ENCODE results near the gene ZNF136. TPM values are rescaled to one million over a fixed set of nuclear protein-coding genes. Genes with fewer than 3 reads are reported as not detected.

The ZNF136 gene
- total and polyA plus RNA-seq, 2 experiments from 2014 or later, result 5.3 to 10.0 TPM

DNA sequence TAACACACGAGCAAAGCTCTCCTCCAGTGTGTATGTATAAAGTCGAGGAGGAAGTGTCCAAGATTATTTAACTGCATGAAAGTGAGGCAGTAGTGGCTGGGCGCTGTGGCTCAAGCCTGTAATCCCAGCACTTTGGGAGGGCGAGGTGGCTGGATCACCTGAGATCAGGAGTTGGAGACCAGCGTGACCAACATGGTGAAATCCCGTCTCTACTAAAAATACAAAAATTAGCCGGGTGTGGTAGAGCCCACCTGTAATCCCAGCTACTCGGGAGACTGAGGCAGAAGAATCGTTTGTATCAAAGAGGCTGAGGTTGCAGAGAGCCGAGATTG lies 21.5 kb upstream of the ZNF136 start:
- Histone ChIP-seq H3K36me3 (replicated peaks; ENCODE audit: insufficient read depth, low read depth) (no peaks in the 10 kb centered on the region), H3K27me3 (no peaks in the 10 kb centered on the region), H2AFZ (no peak overlapping the region), H3K4me1 (ENCODE audit: insufficient read depth) (peaks cover 5% of the 10 kb centered on the region), H3K4me3 (no peak overlapping the region), H3K27ac (no peak overlapping the region), H4K20me1 (ENCODE audit: insufficient read depth, poor library complexity, severe bottlenecking) (no peaks in the 10 kb centered on the region), H3K4me2 (no peak overlapping the region), H3K9me2 (replicated peaks; ENCODE audit: insufficient read depth) (no peaks in the 10 kb centered on the region), H3K9me3 (ENCODE audit: low read depth) (peaks cover 4% of the 10 kb centered on the region), H3K79me2 (peaks cover 32% of the 10 kb centered on the region)
- DNase-seq (ENCODE audit: low spot score), result no peak
- WGBS (ENCODE audit: low lambda C conversion rate, missing lambda C conversion rate), result 63% methylated on average over 10 of the region's 10 CpGs
- TF ChIP-seq EZH2phosphoT487 (IDR thresholded peaks at IDR 0.05; ENCODE audit: low read depth, severe bottlenecking, unreplicated experiment), result no peak
- TF ChIP-seq EZH2 (IDR thresholded peaks at IDR 0.05; ENCODE audit: borderline replicate concordance), result no peak
- TF ChIP-seq, protein P1, sequence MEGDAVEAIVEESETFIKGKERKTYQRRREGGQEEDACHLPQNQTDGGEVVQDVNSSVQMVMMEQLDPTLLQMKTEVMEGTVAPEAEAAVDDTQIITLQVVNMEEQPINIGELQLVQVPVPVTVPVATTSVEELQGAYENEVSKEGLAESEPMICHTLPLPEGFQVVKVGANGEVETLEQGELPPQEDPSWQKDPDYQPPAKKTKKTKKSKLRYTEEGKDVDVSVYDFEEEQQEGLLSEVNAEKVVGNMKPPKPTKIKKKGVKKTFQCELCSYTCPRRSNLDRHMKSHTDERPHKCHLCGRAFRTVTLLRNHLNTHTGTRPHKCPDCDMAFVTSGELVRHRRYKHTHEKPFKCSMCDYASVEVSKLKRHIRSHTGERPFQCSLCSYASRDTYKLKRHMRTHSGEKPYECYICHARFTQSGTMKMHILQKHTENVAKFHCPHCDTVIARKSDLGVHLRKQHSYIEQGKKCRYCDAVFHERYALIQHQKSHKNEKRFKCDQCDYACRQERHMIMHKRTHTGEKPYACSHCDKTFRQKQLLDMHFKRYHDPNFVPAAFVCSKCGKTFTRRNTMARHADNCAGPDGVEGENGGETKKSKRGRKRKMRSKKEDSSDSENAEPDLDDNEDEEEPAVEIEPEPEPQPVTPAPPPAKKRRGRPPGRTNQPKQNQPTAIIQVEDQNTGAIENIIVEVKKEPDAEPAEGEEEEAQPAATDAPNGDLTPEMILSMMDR (IDR thresholded peaks at IDR 0.05; ENCODE audit: poor library complexity), result no peak

DNA sequence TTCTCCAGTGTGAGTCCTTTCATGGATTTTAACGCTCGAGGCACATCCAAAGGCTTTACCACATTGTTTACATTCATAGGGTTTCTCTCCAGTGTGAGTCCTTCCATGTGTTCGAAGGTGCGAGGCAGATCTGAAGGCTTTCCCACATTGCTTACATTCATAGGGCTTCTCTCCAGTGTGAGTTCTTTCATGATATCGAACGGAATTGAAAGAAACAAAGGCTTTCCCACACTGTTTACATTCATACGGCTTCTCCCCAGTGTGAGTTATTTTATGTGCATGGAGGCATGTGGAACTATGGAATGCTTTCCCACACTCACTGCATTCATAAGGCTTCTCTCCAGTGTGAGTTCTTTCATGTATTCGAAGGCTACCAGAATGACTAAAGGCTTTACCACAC lies 17.5 kb upstream of the ZNF136 start:
- no peak for DNase-seq (ENCODE audit: low spot score)
- no peaks in the 10 kb centered on the region for H3K27me3 ChIP-seq
- peaks cover 4% of the 10 kb centered on the region for H3K9me3 ChIP-seq (ENCODE audit: low read depth)
- no peak overlapping the region for H3K4me2 ChIP-seq
- H3K27ac ChIP-seq, result no peak overlapping the region
- H3K4me1 ChIP-seq (ENCODE audit: insufficient read depth), result peaks cover 5% of the 10 kb centered on the region
- H3K9me2 ChIP-seq (replicated peaks; ENCODE audit: insufficient read depth), result no peaks in the 10 kb centered on the region
- H3K36me3 ChIP-seq (replicated peaks; ENCODE audit: insufficient read depth, low read depth), result peaks cover 8% of the 10 kb centered on the region
- peaks cover 24% of the 10 kb centered on the region for H3K79me2 ChIP-seq
- WGBS (ENCODE audit: low lambda C conversion rate, missing lambda C conversion rate), result 97% methylated on average over 8 of the region's 8 CpGs
- TF ChIP-seq EZH2phosphoT487 (IDR thresholded peaks at IDR 0.05; ENCODE audit: low read depth, severe bottlenecking, unreplicated experiment), result no peak
- TF ChIP-seq EZH2 (IDR thresholded peaks at IDR 0.05; ENCODE audit: borderline replicate concordance), result no peak
- TF ChIP-seq, protein P1 (IDR thresholded peaks at IDR 0.05; ENCODE audit: poor library complexity), result no peak
- no peak overlapping the region for H2AFZ ChIP-seq
- H4K20me1 ChIP-seq (ENCODE audit: insufficient read depth, poor library complexity, severe bottlenecking), result no peaks in the 10 kb centered on the region
- no peak overlapping the region for H3K4me3 ChIP-seq

DNA sequence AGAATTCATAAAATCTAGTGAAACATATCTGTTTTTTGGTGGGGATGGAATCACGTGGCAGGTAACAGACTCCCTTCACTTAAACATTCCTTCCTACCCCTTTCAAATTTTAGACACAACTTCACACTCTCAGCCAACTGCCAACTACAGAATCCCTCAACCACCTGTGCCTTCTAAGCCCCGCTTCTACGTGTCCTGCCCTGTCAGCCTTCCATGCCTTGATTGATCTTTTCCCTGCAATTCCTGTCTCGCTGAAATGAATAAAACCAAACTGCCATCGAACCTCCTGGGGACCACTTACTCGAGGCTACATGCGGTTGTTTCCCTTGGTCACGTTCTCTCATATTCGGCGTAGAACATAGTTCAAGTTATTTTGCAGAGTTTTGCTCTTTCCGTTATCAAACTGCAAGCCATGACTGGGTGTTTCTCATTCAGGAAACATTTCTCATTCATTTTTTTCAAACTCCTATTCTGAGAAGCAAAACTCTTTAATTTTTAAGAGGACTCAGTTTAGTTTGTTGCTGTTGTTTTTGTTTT lies 7.5 kb upstream of the ZNF136 start:
- H2AFZ ChIP-seq, result peak overlapping the region; percentile 87
- 27% methylated on average over 11 of the region's 11 CpGs for WGBS (ENCODE audit: low lambda C conversion rate, missing lambda C conversion rate)
- no peaks in the 10 kb centered on the region for H3K9me2 ChIP-seq (replicated peaks; ENCODE audit: insufficient read depth)
- no peak for DNase-seq (ENCODE audit: low spot score)
- H3K27me3 ChIP-seq, result no peaks in the 10 kb centered on the region
- peak overlapping the region; percentile 82 for H3K4me2 ChIP-seq
- peak overlapping the region; percentile 95 for H3K27ac ChIP-seq
- H3K36me3 ChIP-seq (replicated peaks; ENCODE audit: insufficient read depth, low read depth), result no peaks in the 10 kb centered on the region
- H3K4me3 ChIP-seq, result peak overlapping the region; percentile 76
- H3K9me3 ChIP-seq (ENCODE audit: low read depth), result no peaks in the 10 kb centered on the region
- H4K20me1 ChIP-seq (ENCODE audit: insufficient read depth, poor library complexity, severe bottlenecking), result peaks cover 6% of the 10 kb centered on the region
- no peaks in the 10 kb centered on the region for H3K4me1 ChIP-seq (ENCODE audit: insufficient read depth)
- peaks cover 54% of the 10 kb centered on the region for H3K79me2 ChIP-seq
- TF ChIP-seq EZH2 (IDR thresholded peaks at IDR 0.05; ENCODE audit: borderline replicate concordance), result no peak
- TF ChIP-seq EZH2phosphoT487 (IDR thresholded peaks at IDR 0.05; ENCODE audit: low read depth, severe bottlenecking, unreplicated experiment), result no peak
- TF ChIP-seq, protein P1 (IDR thresholded peaks at IDR 0.05; ENCODE audit: poor library complexity), result no peak

Measured in hepatocyte (in vitro differentiated cells).